Neural crest cell (in vitro differentiated cells): ENCODE data around the gene GOLGA6A. TPM values are rescaled to one million over a fixed set of nuclear protein-coding genes. Genes with fewer than 3 reads are reported as not detected.
"Not testable (repeated sequence)": the region's sequence is repeated elsewhere in the genome, so short reads cannot be mapped to it uniquely, and the experiment has no call there.

Experiments
- DNase-seq: peaks from one replicate; pipeline ENCODE4 v3.0.0; 2021; ENCODE audit warnings: low read depth, mixed read lengths, low spot score
- H3K27ac Mint-ChIP-seq: one replicate; pipeline ENCODE4 v1.8.0; 2021; ENCODE audit warnings: mild to moderate bottlenecking, mixed read lengths; ENCODE audit not compliant: unreplicated experiment
- H3K27me3 Mint-ChIP-seq: 2 replicates; pipeline ENCODE4 v1.8.0; 2021; ENCODE audit warnings: low read depth, mild to moderate bottlenecking, mixed read lengths
- H3K36me3 Mint-ChIP-seq: 2 replicates; pipeline ENCODE4 v1.8.0; 2021; ENCODE audit warnings: low read depth, mild to moderate bottlenecking, mixed read lengths
- H3K4me1 Mint-ChIP-seq: 2 replicates; pipeline ENCODE4 v1.8.0; 2021; ENCODE audit warnings: mixed read lengths
- H3K4me3 Mint-ChIP-seq: one replicate; pipeline ENCODE4 v1.8.0; 2021; ENCODE audit warnings: mild to moderate bottlenecking, mixed read lengths
- H3K9me3 Mint-ChIP-seq: 2 replicates; pipeline ENCODE4 v1.8.0; 2021; ENCODE audit warnings: mixed read lengths
- total RNA-seq: library from RNA; stranded (reverse); gene quantifications from 2 replicates; pipeline ENCODE4 v1.2.1, GENCODE V29; 2021
- TF ChIP-seq, protein P1 (sequence below): fragments of 200-600 bp; sonication (generic); conservative IDR thresholded peaks from 2 replicates; pipeline ENCODE4 v1.5.0; 2021; ENCODE audit warnings: antibody characterized with exemption, mild to moderate bottlenecking

The GOLGA6A gene
- total RNA-seq, 1 donor from 2014 or later, result not detected

GRCh38 chr15:74072614-74073337 lies 9.6 kb downstream of the GOLGA6A start:
- H3K27ac Mint-ChIP-seq, H3K36me3 Mint-ChIP-seq, H3K9me3 Mint-ChIP-seq, H3K4me3 Mint-ChIP-seq, DNase-seq, H3K4me1 Mint-ChIP-seq, H3K27me3 Mint-ChIP-seq: not testable (repeated sequence)
- TF ChIP-seq, protein P1, sequence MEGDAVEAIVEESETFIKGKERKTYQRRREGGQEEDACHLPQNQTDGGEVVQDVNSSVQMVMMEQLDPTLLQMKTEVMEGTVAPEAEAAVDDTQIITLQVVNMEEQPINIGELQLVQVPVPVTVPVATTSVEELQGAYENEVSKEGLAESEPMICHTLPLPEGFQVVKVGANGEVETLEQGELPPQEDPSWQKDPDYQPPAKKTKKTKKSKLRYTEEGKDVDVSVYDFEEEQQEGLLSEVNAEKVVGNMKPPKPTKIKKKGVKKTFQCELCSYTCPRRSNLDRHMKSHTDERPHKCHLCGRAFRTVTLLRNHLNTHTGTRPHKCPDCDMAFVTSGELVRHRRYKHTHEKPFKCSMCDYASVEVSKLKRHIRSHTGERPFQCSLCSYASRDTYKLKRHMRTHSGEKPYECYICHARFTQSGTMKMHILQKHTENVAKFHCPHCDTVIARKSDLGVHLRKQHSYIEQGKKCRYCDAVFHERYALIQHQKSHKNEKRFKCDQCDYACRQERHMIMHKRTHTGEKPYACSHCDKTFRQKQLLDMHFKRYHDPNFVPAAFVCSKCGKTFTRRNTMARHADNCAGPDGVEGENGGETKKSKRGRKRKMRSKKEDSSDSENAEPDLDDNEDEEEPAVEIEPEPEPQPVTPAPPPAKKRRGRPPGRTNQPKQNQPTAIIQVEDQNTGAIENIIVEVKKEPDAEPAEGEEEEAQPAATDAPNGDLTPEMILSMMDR, result peak; percentile 37

GRCh38 chr15:74072132-74072531 lies 10.2 kb downstream of the GOLGA6A start:
- H3K27ac Mint-ChIP-seq, H3K4me3 Mint-ChIP-seq, H3K27me3 Mint-ChIP-seq, H3K9me3 Mint-ChIP-seq, H3K36me3 Mint-ChIP-seq, H3K4me1 Mint-ChIP-seq, DNase-seq: not testable (repeated sequence)

DNA sequence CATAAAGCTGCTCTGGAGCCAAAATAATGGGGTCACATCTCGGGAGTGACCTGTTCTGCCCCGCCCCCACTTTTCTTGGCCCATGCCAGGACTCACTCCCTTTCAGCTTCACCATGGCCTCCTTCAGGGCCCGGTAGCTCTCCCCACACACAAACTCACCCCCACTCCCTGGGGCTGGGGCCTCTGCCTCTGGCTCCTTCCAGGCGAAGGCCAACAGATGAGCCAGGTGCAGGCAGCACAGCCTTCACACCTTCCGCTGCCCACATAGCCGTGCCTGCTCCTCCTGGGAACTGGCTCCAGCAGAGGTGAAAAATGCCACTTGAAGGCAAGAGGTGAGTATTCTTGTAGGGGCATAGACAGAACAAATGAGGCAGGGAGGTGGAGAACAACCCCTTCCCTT lies 10.7 kb downstream of the GOLGA6A start:
- not testable (repeated sequence) for H3K9me3 Mint-ChIP-seq, H3K4me1 Mint-ChIP-seq, H3K27me3 Mint-ChIP-seq, H3K4me3 Mint-ChIP-seq, H3K36me3 Mint-ChIP-seq, DNase-seq, H3K27ac Mint-ChIP-seq

- not testable (repeated sequence) for H3K4me1 Mint-ChIP-seq, H3K9me3 Mint-ChIP-seq, H3K27me3 Mint-ChIP-seq, H3K27ac Mint-ChIP-seq, H3K36me3 Mint-ChIP-seq, H3K4me3 Mint-ChIP-seq
- TF ChIP-seq, protein P1, result peak; percentile 68
- DNase-seq, result peak; percentile 70
Measured at GRCh38 chr15:74065684-74066411, 16.5 kb downstream of the GOLGA6A start.

- not testable (repeated sequence) for H3K4me1 Mint-ChIP-seq, H3K4me3 Mint-ChIP-seq, H3K27me3 Mint-ChIP-seq, H3K27ac Mint-ChIP-seq, H3K9me3 Mint-ChIP-seq, H3K36me3 Mint-ChIP-seq, DNase-seq
Measured at GRCh38 chr15:74064822-74065221, 17.5 kb downstream of the GOLGA6A start.

- not testable (repeated sequence) for H3K27ac Mint-ChIP-seq, H3K36me3 Mint-ChIP-seq, H3K4me3 Mint-ChIP-seq, DNase-seq, H3K27me3 Mint-ChIP-seq, H3K4me1 Mint-ChIP-seq, H3K9me3 Mint-ChIP-seq
Measured at GRCh38 chr15:74064183-74064582, 18.2 kb downstream of the GOLGA6A start.

- not testable (repeated sequence) for H3K4me3 Mint-ChIP-seq, H3K27me3 Mint-ChIP-seq, DNase-seq, H3K4me1 Mint-ChIP-seq, H3K27ac Mint-ChIP-seq, H3K36me3 Mint-ChIP-seq, H3K9me3 Mint-ChIP-seq
Measured at GRCh38 chr15:74063425-74064146, 18.8 kb downstream of the GOLGA6A start.

DNA sequence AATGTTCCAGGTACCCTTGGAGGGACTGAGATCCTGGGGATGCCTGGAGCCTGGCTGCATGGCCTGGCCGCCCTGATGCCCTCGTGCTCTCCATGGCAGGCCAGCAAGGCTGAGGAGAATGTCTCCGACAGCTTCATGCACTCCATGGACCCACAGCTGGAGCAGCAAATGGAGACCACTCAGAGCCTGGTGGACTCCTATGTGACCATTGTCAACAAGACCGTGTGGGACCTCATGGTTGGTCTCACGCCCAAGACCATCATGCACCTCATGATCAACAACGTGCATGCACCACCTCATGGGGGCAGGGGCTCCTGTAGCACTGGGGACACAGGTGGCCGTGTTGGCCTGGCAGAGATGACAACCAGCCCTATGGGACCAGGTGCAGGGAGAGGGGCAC lies 19.7 kb downstream of the GOLGA6A start:
- no peak for DNase-seq
- Mint-ChIP-seq H3K4me3 (no peak overlapping the region), H3K27ac (no peak overlapping the region), H3K9me3 (no peaks in the 10 kb centered on the region), H3K4me1 (no peaks in the 10 kb centered on the region), H3K27me3 (peaks cover 15% of the 10 kb centered on the region), H3K36me3 (no peaks in the 10 kb centered on the region)
- TF ChIP-seq, protein P1, result no peak
